GM12878 (cell line): Measurements from ENCODE around the gene FILIP1L. TPM values are rescaled to one million over a fixed set of nuclear protein-coding genes. Genes with fewer than 3 reads are reported as not detected.

Experiments used
- ATAC-seq: fragments of 200-7000 bp; cut with Tn5 transposase; 3 replicates; pipeline ENCODE4 v1.9.1; 2020; ENCODE audit warnings: mild to moderate bottlenecking, moderate library complexity
- BruUV-seq: library from RNA; stranded (reverse); fragments of 400-500 nt; replicated peaks from 2 replicates; lab custom pipeline; 2021; lab: Mats Ljungman, UMichigan
- CTCF ChIA-PET: fragments of 300-600 bp; sonication (Branson Sonifier 250); formaldehyde crosslinking; extraction: SDS; loops from one replicate; lab custom pipeline; 2021; ENCODE audit warnings: inconsistent platforms; lab: Yijun Ruan, JAX
- POLR2A ChIA-PET: fragments of 350-600 bp; formaldehyde crosslinking; extraction: SDS; loops from one replicate; lab custom pipeline; 2021; ENCODE audit warnings: inconsistent platforms; lab: Charles Lee
- RAD21 ChIA-PET: fragments of 300-600 bp; sonication (Branson Sonifier 250); formaldehyde crosslinking; loops from one replicate; lab custom pipeline; 2023; ENCODE audit warnings: antibody characterized with exemption; ENCODE audit not compliant: unreplicated experiment; lab: Charles Lee
- SMC1A ChIA-PET: fragments of 300-600 bp; sonication (Branson Sonifier 250); formaldehyde crosslinking; loops from one replicate; lab custom pipeline; 2023; ENCODE audit not compliant: unreplicated experiment, uncharacterized antibody; lab: Charles Lee
- DNase-seq: peaks from one replicate; pipeline ENCODE4 v3.0.0-alpha.2; 2011; ENCODE audit warnings: low read depth, low spot score
- FAIRE-seq: peaks from 3 replicates; lab custom pipeline; 2011; peaks lifted over from hg19 to GRCh38; lab: Jason Lieb, UNC
- H2AFZ ChIP-seq: 2 replicates; pipeline ENCODE4 v1.6.0; 2011; ENCODE audit warnings: low read depth, low read length, control low read depth; ENCODE audit not compliant: control insufficient read depth
- H3K27ac ChIP-seq: 2 replicates; pipeline ENCODE4 v1.5.1; 2011; ENCODE audit warnings: control low read depth; ENCODE audit not compliant: control insufficient read depth, insufficient read depth
- H3K27me3 ChIP-seq, 2 experiments: replicated peaks in 1 of 2; 2 replicates each; pipeline versions ENCODE4 v1.6.0 to v1.6.1; 2011; ENCODE audit warnings: low read length in 1 of 2; ENCODE audit not compliant: control insufficient read depth in 2 of 2, insufficient read depth in 2 of 2
- H3K36me3 ChIP-seq, 2 experiments: 2 replicates each; pipeline ENCODE4 v1.5.1; 2011; ENCODE audit warnings: low read length in 1 of 2; ENCODE audit not compliant: control insufficient read depth in 2 of 2, insufficient read depth in 2 of 2
- H3K4me1 ChIP-seq: 2 replicates; pipeline ENCODE4 v1.6.1; 2011; ENCODE audit warnings: mild to moderate bottlenecking, low read length, moderate library complexity, mixed read lengths; ENCODE audit not compliant: control insufficient read depth, insufficient read depth
- H3K4me2 ChIP-seq: 2 replicates; pipeline ENCODE4 v1.6.0; 2011; ENCODE audit warnings: control low read depth; ENCODE audit not compliant: control insufficient read depth, insufficient read depth
- H3K4me3 ChIP-seq: fragments of 200-600 bp; sonication (generic); 2 replicates; pipeline ENCODE4 v1.5.1; 2016
- H3K79me2 ChIP-seq: 2 replicates; pipeline ENCODE4 v1.6.0; 2011; ENCODE audit warnings: low read length; ENCODE audit not compliant: control insufficient read depth, insufficient read depth
- H3K9ac ChIP-seq: 2 replicates; pipeline ENCODE4 v1.8.0; 2011; ENCODE audit warnings: low read length, control low read depth, mixed read lengths; ENCODE audit not compliant: control insufficient read depth, insufficient read depth
- H3K9me3 ChIP-seq: replicated peaks from 3 replicates; pipeline ENCODE4 v1.5.1; 2011; ENCODE audit warnings: mild to moderate bottlenecking, low read length; ENCODE audit not compliant: control insufficient read depth, insufficient read depth
- H4K20me1 ChIP-seq: 2 replicates; pipeline ENCODE4 v1.6.0; 2011; ENCODE audit not compliant: control insufficient read depth, insufficient read depth
- BMI1 ChIP-seq: fragments of 450-650 bp; IDR thresholded peaks from 2 replicates; pipeline ENCODE4 v1.6.1; 2016; ENCODE audit warnings: mild to moderate bottlenecking, moderate library complexity, borderline replicate concordance
- NFIC ChIP-seq: IDR thresholded peaks from 2 replicates; pipeline ENCODE4 v1.6.1; 2012; ENCODE audit warnings: low read depth, mild to moderate bottlenecking, inconsistent platforms, low read length, moderate library complexity
- SPI1 ChIP-seq: IDR thresholded peaks from 2 replicates; pipeline ENCODE4 v1.6.1; 2011; ENCODE audit warnings: low read depth, mild to moderate bottlenecking, low read length, moderate library complexity, borderline replicate concordance; ENCODE audit not compliant: insufficient read depth
- WGBS: methylation state at CpG from one replicate; pipeline ENCODE4 v1.1.6; 2016; ENCODE audit warnings: low lambda C conversion rate; ENCODE audit not compliant: insufficient replicate concordance, insufficient coverage; ENCODE audit errors: missing lambda C conversion rate; 5-methylcytosine and 5-hydroxymethylcytosine counted together
- in situ Hi-C: fragments of 300-500 bp; cut with MboI; formaldehyde crosslinking; loops from 9 replicates; pipeline ENCODE4 v1.14.3; 2018; ENCODE audit warnings: mixed read lengths
- intact Hi-C: fragments of 100-400 bp; cut with micrococcal nuclease; formaldehyde crosslinking; loops from one replicate; pipeline ENCODE4 v1.14.2; 2022; ENCODE audit not compliant: unreplicated experiment
- polyA plus RNA-seq, 11 experiments: library from polyadenylated mRNA; depleted of rRNA in 4 of 11; unstranded in 6 of 11; stranded (reverse) in 5 of 11; fragments of >200 nt; fragmentation: Nextera tagmentation in 4 of 11; fragmentation: Illumina TruSeq in 1 of 11; extraction: Ambion mirVana in 4 of 11; extraction: Trizol in 1 of 11; gene quantifications; 1 replicate in 1 of 11; 2 replicates in 10 of 11; pipeline versions ENCODE4 v1.2.1 to v1.2.3, GENCODE V29; 2011 to 2016; ENCODE audit warnings: inconsistent platforms in 2 of 11, missing spikeins in 2 of 11, low read depth in 1 of 11
- total RNA-seq, 4 experiments: library from RNA; depleted of rRNA in 3 of 4; stranded (reverse); fragments of >200 nt in 3 of 4; fragmentation: Illumina TruSeq in 1 of 4; extraction: Trizol in 1 of 4; gene quantifications; 2 replicates each; pipeline versions ENCODE4 v1.2.1 to v1.2.3, GENCODE V29; 2013 to 2021

FILIP1L gene
- total and polyA plus RNA-seq, 10 of the 15 experiments (the other 5 are each of a cell fraction or from before 2014, with no cell fraction given): 0.24 to 6.1 (median 3.5) TPM

DNA sequence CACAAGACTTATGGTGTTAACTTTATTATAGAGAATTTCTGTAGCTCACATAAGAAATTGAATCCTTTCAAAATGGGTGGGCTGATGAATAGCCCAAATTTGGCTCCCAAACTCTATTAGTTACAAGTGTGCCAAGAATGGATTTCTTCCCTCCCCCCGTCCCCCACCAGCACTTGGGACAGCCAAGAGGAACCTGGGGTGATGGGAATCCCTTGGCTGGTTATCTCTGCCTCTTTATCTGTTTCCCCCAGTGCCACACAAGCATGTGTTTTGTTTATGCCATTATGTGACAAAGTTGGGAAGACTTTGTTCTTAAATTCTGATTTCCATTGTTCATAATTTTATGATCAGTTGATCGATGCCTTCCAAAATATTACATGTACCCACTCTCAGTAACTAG, 268.3 kb downstream of the FILIP1L start (continued):
- TF ChIP-seq NFIC: no peak

DNA sequence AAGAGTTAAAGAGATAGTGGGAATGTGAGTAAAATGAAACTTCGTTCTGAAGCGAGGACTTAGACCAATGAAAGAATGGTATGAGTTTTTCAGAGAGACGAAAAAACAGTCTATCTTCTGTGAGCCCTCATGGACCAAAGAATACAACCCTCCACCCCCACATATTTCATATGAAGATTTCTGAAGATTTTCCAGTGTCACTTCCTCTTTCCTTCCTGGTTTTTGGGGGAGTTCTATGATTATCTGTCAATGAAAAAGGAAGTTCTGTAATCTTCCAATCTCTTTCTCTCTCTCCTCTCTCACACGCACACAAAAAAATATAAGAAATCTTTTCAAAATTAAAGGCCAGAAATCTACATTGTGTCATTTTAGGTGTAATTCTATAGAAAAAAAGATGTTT, 269.0 kb downstream of the FILIP1L start:
- Histone ChIP-seq H3K27me3 (no peaks in the 10 kb centered on the region), H4K20me1 (no peaks in the 10 kb centered on the region), H3K4me3 (no peak overlapping the region), H2AFZ (no peak overlapping the region), H3K79me2 (peaks cover 8% of the 10 kb centered on the region), H3K9me3 (no peaks in the 10 kb centered on the region; the same call in 2 of the 3 replicates), H3K36me3 (no peaks in the 10 kb centered on the region), H3K4me1 (peaks cover 11% of the 10 kb centered on the region; the same call in 1 of the 2 replicates), H3K9ac (no peak overlapping the region), H3K27ac (no peak overlapping the region), H3K4me2 (peak overlapping the region; percentile 22)
- ATAC-seq (no peak), FAIRE-seq (no peak), DNase-seq (no peak)
- ChIA-PET SMC1A (interaction anchor here (1.2 to 1.3 kb wide), 2 partner anchors 13 to 203 kb away, joined by 4 to 9 read pairs; no protein-coding TSS in a partner anchor), CTCF (interaction anchor here (1.0 to 2.6 kb wide), 4 partner anchors 12 to 402 kb away, joined by 3 to 60 read pairs (median 15); no protein-coding TSS in a partner anchor), POLR2A (no interaction called here), RAD21 (interaction anchor here (1.0 to 2.5 kb wide), 3 partner anchors 25 to 260 kb away, joined by 4 to 14 read pairs (median 7); no protein-coding TSS in a partner anchor)
- intact Hi-C loops: no loop called here
- TF ChIP-seq SPI1 (peak; percentile 59), BMI1 (no peak)
- WGBS: 94% methylated on average over 4 of the region's 4 CpGs
- BruUV-seq: no TSS peak
- in situ Hi-C loops: no loop called here
